ENCODE data around the gene NCKAP5.

Gene NCKAP5

DNA sequence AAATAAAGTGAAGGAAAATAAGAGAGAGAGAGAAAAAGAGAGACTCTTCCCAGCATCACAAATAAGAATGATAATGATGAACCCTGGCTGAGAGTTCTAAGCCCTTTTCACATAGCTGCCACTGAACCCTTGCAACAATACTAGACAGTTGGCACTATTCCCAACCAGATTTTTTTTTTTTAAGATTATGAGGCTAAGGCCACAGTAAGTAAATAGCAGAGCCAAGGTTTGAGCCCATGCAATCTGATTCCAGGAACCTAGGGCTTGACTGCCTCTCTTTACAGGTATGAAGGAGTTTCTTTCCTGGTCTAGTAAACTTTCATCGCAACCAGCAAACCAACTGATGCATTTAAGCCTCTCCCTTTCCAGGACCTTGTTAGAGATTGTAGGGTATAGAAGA lies 424.6 kb downstream of the NCKAP5 start:
- DNase-seq (ENCODE audit: low spot score) = no peak

DNA sequence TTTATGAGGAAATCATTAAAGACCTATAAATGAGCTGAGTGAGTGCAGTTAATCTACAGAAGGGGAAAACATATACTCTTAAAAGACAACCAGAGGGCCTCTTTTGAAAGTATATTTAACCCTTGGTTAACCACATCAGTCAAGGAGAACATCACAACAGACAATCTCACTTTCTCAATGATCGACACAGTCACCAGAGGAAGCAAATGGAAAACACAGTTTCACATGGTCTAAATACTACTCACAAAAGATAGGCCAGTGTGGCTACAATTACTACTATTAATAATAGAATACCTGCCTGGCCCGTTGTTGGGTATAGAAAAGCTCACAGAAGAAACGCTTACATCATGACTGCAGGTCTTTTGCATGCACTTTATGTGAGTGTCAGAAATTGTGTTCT lies 426.2 kb downstream of the NCKAP5 start:
- no peak for DNase-seq (ENCODE audit: low spot score)

DNA sequence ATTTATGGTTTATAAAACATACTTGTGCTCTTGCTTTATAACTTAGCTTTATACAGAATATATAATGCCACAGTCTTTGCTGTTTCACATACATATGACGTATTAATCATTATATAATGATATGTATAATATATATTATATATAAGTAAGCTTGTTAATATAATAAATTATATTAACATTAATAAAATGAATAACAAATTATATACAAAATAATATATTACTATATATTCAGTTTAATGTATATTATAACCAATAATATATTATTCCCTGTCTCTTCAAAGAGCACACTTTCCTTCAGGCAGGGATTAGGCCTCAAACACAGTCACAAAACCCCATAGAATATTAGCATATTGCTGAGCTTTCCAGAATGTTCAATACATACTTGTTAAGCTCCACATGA lies 427.6 kb downstream of the NCKAP5 start:
- no peak for DNase-seq (ENCODE audit: low spot score)

DNA sequence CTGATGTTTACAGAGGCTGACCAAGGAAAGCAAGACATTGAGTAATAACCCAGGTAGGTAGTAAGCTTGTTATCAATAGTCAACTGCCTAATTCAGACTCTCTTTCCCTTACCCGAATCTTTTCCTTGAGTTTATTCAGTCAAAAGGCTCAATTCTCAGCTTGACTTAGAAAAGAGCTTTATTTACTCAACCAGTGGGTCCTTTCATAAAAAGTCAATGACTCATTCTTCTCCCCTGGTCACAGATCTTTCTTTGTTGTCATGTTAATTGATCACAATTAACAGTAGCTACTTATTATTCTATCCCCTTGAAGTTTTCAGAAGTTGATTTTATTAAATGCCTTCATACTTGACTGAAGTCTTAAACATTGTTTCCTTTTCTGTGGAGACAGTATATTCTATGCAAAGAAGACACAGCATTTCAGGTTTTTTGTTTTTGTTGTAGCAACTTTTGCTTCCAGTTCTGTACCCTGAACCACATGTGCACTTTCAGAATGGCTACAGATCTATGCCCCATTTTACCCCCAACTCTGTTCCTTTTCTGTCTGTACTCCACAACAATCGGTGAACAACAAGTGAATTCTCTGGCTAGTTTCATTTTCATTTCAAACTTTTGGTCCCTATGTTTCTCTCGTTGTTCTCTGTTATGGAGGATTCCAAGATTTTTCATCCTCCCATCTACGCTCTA lies 428.3 kb downstream of the NCKAP5 start:
- DNase-seq (ENCODE audit: low spot score) = no peak

DNA sequence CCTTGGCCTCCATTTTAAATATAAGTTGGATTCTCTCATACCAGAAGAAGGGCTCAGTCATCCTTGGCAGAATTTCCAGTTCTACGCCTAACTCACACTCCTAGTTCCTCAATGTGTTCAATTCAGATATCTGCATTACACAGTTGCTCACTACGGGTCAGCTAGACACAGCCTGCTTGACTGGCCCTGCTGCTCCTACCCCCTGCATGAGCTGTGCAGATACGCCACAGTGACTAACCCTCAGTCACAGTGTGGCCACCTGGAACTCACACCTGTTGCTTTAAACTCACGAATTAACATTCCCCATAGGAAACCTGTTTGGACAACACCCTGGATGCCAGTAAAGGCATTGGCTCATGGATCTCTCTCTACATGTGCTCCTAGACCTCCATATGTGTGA lies 429.6 kb downstream of the NCKAP5 start:
- DNase-seq (ENCODE audit: low spot score) = no peak

DNA sequence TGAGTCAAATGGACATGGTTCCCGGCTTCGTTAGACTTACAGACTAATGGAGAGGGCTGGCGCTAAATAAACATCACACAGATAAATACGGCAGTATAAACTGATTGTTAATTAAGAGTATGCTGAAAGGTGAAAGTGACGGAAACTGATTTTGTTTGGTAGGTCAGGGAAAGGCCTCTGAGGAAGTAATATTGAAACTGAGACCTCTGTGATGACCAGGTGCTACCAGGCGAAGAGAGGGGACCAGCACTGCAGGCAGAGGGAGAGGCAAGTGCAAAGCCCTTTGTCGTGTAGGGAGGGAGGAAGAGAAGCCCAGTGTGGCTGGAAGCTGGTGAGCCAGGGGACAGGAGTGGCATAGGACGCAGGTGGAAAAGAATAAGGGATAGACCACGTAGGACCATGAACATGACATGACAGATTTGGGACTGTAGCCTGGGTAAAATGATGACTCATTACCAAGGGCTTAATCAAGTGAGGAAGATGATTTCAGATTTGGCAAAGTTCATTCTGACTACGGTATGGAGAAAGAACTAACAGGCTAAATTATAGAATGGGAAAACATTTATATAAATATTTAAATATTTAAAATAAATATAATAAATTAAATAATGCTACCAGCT lies 433.1 kb downstream of the NCKAP5 start:
- no peak for DNase-seq (ENCODE audit: low spot score)

DNA sequence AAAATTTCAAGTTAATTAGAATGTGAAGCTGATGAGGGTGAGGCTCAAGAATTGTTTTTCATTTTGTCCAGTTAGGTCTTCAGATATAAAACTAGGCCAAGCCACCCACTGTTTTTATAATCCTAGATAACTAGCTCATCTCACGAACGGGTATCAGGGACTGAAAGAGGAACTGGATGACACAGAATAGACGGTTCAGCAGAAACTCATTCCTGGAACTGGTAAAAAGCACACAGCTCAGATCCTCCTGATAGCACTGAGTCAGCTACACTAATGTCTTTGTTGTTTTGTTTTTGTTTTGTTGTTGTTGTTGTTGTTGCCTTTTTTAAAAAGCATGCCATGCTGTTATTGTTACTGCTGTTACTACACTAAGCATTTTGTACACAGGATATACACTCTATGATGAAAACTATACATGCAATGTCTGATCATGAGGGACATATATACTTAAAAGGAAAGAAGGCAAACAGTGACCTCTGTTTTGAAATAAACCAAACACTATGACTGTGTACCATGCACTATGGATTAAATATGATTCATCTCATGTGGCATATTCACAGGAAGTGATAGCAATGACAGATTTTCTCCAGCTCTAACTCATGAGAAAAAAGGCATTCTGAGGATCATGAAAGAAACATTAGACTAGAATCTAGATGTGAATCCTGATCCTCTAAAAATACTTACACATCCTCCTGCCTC lies 437.6 kb downstream of the NCKAP5 start:
- no peak for DNase-seq (ENCODE audit: low spot score)

DNA sequence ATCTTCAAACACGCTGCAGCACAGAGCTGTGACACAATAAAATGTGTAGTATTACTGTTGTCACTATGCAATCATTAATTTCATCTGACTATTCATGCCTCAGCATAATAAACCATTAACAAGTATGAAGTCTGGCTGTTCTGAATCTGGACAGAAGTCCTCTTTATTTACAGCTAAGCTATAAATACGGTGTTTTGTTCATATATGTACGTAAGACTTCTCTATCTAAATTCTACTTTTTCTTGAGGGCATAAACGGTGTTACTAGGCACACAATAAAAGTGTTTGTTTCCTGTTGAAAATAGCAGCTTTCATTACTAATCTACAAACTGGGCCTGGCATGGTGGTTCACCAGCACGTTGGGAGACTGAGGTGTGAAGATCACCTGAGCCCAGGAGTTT lies 443.8 kb downstream of the NCKAP5 start:
- DNase-seq (ENCODE audit: low spot score) = no peak

DNA sequence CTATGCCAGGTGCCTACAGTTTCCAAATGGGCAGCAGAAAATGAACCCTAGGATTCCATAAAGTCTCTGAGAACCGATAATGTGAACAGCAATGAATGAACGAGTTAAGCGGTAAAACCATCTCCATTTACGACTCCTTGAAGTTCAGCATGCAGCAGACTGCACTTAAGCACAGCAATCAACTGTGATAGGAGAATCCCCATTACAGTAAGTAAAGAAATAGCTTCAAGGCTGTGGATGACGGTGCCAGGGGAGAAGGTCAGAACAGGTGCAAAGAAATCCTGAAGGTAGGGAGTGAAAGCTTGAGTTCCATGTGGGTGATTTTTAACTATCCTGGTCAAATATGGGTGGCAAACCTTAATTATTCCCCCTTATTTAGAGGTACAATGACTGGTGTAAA lies 444.4 kb downstream of the NCKAP5 start:
- no peak for DNase-seq (ENCODE audit: low spot score)

DNA sequence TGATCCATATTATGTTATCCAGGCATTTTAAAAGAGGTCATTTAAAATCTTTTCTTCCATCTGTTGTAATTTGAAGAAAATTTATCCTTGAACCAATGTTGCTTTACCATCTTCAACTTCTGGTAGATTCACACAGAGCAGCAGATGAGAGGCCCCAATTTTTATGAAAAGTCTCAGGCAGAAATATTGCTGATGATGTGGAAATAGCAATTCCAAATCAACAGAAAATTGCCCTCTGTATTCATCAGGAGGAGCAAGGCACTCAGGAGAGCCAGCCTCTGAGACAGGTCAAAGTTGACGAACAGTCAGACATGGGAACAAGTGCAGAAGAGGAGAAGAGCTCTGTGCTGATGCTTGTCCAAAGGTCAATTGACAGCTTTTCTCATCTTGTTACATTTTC lies 444.9 kb downstream of the NCKAP5 start:
- DNase-seq (ENCODE audit: low spot score) = no peak

DNA sequence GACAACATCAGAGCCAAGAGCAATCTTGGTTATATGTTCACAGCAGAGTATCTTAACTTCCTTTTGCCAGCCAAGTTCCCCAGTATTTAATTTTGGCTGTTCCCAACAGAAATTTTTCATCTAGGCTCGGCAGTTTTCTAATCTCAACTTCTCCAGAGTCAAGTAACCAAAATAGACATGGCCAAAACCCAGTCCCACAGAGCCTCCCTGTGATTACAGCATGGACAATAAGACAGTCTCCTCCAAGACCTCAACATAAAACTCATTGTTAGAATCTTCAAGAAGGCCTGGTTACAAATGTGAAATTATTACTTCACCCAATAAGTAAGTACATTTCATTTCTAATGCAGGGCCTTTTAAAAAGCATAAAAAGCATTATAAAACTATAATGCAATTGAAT lies 445.7 kb downstream of the NCKAP5 start:
- DNase-seq (ENCODE audit: low spot score) = no peak

DNA sequence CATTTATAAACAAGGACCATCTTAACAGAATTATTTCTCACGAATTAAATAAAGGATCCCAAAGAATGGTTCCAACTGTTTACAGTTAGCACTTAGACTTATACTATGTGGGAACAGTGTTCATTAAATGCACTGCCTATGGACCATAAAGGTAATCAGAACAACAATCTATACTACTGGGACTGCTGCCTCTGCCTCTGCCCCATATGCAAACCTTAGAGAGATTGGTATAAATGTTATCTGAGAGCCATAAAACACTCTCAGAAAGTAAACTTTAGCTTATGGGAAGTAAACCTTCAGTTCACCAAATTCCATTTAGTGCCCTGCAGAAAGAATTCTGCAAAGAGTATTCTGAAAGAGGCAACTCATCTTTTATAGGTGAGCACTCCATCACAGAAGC lies 448.0 kb downstream of the NCKAP5 start:
- no peak for DNase-seq (ENCODE audit: low spot score)

DNA sequence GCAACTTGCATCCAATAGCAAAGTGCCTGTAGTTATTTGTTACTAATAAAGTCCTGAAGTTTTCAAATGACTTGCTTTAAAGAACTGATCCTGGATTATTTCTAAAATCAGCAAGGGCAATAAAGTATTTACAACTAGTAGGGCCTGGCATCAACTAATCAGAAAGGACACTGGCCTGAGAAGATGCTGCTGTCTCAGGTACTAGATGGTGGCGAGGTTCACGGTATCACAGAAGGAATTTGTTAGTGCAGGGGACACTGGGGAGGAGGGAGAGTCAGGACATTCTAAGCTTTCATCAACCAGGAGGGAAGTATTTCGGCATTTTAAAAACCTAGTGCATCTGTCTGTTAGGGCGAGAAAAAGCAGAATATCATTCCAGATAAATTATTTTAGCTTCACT lies 458.1 kb downstream of the NCKAP5 start:
- DNase-seq (ENCODE audit: low spot score) = no peak

DNA sequence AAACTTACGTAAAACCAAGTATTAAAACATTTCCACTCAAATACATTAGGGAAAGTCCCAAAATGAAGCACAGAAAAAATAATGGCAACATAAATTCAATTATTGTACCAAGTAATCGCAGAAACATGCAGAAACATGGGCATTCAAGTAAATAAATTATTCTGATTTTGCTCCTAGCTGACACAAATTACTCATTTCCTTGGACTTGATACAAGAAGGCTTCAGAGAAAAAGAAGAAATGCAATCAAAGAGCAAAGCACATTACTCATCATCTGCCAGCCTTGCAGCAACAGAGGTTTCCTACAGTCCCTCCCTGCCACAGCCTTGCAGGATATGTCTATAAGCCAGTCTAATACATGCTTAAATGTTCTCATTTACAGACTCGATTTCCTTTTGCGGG lies 458.5 kb downstream of the NCKAP5 start:
- DNase-seq (ENCODE audit: low spot score) = no peak

DNA sequence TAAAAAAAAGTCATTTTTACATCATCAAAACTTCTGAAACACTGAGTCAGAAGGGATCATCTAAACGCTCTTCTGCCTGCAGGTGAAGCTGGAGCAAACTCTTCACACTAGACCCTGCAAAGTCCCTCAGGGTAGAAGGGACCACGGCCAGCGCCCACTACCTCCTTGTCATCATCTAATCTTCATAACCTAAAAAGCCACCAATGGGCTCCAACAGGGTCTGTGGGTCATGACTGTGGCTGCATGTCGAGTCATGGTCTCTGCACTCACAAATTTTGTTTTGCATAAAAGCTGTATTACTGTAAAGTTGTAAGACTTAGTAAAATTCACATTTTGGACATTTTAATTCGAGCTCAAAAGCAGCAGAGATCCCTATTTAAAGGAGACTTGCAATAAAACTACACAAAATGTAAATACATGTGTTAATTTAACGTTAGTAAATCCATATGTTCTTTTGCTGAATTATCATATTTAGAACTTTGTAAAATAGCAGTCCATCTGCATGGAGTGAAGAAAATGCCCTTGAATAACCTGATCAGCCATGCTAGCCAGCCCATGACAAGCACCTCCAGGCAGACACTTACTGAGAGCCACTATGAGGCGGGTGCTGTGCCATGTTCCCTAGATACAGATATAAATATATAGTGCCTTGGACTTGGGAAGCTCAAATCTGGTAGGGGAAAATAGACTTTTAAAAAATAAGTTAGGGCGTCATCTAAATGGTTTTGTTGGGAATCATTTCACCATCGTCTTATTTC lies 461.0 kb downstream of the NCKAP5 start:
- DNase-seq (ENCODE audit: low spot score) = no peak

DNA sequence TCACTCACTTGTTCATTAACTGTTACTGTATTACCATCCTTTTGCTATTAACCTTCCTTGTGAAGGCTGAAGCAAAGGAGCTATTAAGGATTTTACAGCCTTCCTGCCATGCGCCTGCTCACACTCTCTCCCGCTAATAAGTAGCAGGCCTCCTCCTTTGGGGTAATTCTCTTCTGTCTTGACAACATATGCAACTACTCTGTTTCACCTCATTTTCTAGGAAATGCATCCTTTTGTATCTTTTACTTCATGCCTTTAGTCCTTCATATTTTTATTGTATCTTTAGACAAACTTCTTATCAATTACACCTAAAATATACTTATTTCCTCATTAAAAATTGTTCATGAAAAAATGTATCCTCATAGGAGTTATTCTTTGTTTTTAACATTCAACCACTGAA lies 463.4 kb downstream of the NCKAP5 start:
- no peak for DNase-seq (ENCODE audit: low spot score)

DNA sequence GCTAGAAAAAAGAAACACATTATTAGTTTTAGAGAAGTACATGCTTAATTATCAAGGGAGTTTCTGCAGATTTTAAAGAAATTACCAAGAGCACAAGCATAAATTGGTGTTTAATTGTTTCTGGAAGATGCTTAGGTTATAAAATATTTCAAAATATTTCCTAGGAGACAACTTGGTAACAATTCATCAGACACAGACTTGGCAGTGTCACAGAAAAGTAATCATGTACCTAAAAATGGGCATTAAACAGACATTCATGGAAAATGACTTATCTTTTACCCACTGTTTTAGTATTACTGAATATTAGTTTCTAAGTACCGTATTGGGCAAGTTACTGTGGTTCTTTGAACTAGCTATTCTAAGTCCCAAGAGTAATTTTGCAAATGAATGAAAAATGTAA lies 469.5 kb downstream of the NCKAP5 start:
- DNase-seq (ENCODE audit: low spot score) = no peak

DNA sequence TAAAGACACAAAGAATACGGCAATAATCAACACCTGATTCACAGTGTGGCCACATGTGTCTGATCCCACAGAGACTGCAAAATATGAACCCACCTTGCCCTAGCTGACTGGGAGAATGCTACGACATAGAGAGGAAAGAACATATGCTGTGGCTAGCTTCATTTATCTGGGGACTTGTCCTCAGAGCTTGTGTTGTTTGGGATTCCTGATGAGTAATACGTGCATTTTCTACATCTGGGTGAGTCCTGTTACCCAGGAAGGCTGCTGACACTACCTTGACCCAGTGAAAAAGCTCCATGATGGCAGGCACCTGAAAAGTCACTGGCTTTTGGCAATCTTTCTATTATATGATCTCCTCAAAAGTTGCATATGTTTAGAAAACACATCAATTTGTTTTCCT lies 470.6 kb downstream of the NCKAP5 start:
- no peak for DNase-seq (ENCODE audit: low spot score)

DNA sequence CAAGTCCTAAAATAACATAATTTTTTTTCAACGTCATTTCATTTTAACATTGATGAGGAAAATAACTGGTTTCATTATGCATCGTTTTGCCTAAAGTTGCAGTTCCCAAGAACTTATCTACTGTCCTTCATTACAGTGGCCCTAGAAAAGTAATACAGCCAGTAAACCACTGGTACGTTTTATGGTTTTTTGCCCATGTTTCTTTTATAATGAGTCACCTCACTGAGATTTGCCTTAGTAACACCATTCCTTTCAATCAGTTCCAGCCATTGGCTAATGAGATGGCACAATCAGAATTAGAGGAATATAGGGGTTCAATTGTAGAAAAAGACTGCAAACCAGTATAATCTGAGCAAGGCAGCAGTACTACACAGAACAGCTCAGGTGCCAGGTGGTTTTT lies 475.7 kb downstream of the NCKAP5 start:
- DNase-seq (ENCODE audit: low spot score) = no peak

DNA sequence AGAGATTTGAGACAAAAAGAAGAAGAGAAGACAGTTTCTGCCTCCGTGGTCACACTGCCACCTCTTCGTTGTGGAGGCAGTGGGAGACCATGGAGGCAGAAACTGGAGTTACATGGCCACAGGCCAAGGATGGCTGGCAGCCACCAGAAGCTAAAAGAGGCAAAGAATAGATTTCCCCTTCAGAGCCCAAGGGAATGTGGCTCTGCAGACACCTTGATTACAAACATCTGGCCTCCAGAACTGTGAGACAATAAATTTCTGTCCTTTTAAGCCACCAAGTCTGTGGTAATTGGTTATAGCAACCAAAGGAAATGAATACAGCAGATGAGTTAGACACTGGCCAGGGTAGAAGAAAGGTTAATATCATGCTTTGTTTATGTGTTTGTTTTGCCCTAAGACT lies 477.9 kb downstream of the NCKAP5 start:
- DNase-seq (ENCODE audit: low spot score) = no peak

DNA sequence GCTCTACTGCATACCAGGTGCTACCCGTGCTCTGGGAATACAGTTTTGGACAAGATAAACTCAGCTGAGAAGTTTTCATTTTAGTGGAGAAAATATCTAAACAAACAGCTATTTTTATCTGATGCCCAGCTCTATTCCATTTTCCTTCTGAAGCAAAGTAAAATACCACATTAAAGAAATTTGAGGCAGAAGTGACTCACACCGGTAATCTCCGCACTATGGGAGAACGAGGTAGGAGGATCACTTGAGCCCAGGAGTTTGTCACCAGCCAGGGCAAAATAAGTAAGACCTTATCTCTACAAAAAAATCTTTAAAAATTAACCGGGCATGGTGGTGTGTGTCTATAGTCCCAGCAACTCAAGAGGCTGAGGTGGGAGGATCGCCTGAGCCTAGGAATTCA lies 482.1 kb downstream of the NCKAP5 start:
- no peak for DNase-seq (ENCODE audit: low spot score)

DNA sequence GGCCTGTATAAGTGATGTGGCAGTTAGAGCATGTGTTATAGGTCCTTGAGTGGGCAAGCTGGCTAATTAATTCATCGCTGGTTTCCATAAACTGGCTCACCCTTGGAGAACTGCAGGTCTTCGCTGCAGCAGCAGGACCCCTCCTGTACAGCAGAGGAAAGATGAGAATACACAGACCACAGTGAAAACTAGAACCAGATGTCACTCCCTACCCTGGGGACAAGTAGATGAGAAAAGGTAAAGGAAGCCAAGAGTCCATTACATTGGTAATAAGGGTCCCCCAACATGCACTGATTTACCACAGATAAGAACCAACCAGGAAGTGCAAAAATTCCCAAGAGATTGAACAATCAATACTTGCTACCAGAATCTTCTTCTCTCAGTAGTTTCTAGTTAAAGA lies 482.6 kb downstream of the NCKAP5 start:
- no peak for DNase-seq (ENCODE audit: low spot score)

DNA sequence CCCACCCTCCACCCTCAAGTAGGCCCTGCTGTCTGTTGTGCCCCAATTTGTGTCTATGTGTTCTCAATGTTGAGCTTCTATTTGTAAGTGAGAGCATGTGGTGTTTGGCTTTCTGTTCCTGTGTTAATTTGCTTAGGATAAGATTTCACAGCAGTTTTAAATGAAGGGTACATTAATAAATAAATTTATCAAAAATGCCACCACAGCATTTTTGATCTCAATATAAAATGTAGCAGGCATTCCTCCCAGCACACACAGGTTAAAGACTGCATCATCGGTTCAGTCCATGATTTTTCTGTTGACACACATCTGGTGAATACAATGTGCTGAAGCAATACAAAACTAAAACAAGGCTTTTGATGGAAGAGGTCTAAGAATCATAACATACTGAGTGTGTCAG lies 486.2 kb downstream of the NCKAP5 start:
- DNase-seq (ENCODE audit: low spot score) = no peak

All from HuH-7.5 (cell line).